HEK293 (cell line): ENCODE data around the gene USP37.

Experiments
- GFI1B ChIP-seq: fragments of 450-650 bp; formaldehyde crosslinking; IDR thresholded peaks from 2 replicates; pipeline ENCODE4 v1.5.1; 2016; ENCODE audit warnings: missing biosample characterization, missing genetic modification characterization
- GLI2 ChIP-seq: fragments of 450-650 bp; formaldehyde crosslinking; IDR thresholded peaks from 2 replicates; pipeline ENCODE4; 2017; ENCODE audit warnings: missing biosample characterization, missing genetic modification characterization, low read depth, borderline replicate concordance
- HIC1 ChIP-seq: fragments of 450-650 bp; formaldehyde crosslinking; IDR thresholded peaks from 2 replicates; pipeline ENCODE4 v1.5.1; 2016; ENCODE audit warnings: missing biosample characterization, missing genetic modification characterization
- INSM2 ChIP-seq: fragments of 450-650 bp; formaldehyde crosslinking; IDR thresholded peaks from 2 replicates; pipeline ENCODE4 v1.5.1; 2016; ENCODE audit warnings: missing biosample characterization, missing genetic modification characterization
- KLF7 ChIP-seq: fragments of 450-650 bp; formaldehyde crosslinking; IDR thresholded peaks from 2 replicates; pipeline ENCODE4 v1.5.1; 2016; ENCODE audit warnings: missing biosample characterization, missing genetic modification characterization, borderline replicate concordance
- MYNN ChIP-seq: fragments of 450-650 bp; formaldehyde crosslinking; IDR thresholded peaks from 2 replicates; pipeline ENCODE4 v1.5.1; 2016; ENCODE audit warnings: missing biosample characterization, missing genetic modification characterization, borderline replicate concordance
- MZF1 ChIP-seq: fragments of 450-650 bp; formaldehyde crosslinking; IDR thresholded peaks from 2 replicates; pipeline ENCODE4 v1.5.1; 2017; ENCODE audit warnings: missing biosample characterization, missing genetic modification characterization, borderline replicate concordance
- PATZ1 ChIP-seq: fragments of 450-650 bp; formaldehyde crosslinking; IDR thresholded peaks from 2 replicates; pipeline ENCODE4 v1.5.1; 2016; ENCODE audit warnings: missing biosample characterization, missing genetic modification characterization
- SP7 ChIP-seq: fragments of 450-650 bp; formaldehyde crosslinking; IDR thresholded peaks from 2 replicates; pipeline ENCODE4 v1.5.1; 2016; ENCODE audit warnings: missing biosample characterization, missing genetic modification characterization
- ZBTB1 ChIP-seq: fragments of 450-650 bp; formaldehyde crosslinking; IDR thresholded peaks from 2 replicates; pipeline ENCODE4 v1.5.1; 2016; ENCODE audit warnings: missing biosample characterization, missing genetic modification characterization
- ZBTB44 ChIP-seq: fragments of 450-650 bp; IDR thresholded peaks from 2 replicates; pipeline ENCODE4 v1.5.1; 2018; ENCODE audit warnings: missing biosample characterization, mild to moderate bottlenecking, missing genetic modification characterization
- ZBTB48 ChIP-seq: fragments of 450-650 bp; formaldehyde crosslinking; IDR thresholded peaks from 2 replicates; pipeline ENCODE4 v1.5.1; 2016; ENCODE audit warnings: missing biosample characterization, missing genetic modification characterization
- ZBTB8A ChIP-seq: fragments of 450-650 bp; formaldehyde crosslinking; IDR thresholded peaks from 2 replicates; pipeline ENCODE4 v1.5.1; 2016; ENCODE audit warnings: missing biosample characterization, missing genetic modification characterization
- ZFHX2 ChIP-seq: fragments of 450-650 bp; formaldehyde crosslinking; conservative IDR thresholded peaks from 2 replicates; pipeline ENCODE4 v1.5.1; 2016; ENCODE audit warnings: missing biosample characterization, missing genetic modification characterization
- ZFP3 ChIP-seq: fragments of 450-650 bp; formaldehyde crosslinking; IDR thresholded peaks from 2 replicates; pipeline ENCODE4 v1.5.1; 2016; ENCODE audit warnings: low read depth, missing biosample characterization, missing genetic modification characterization
- ZNF121 ChIP-seq: fragments of 450-650 bp; formaldehyde crosslinking; IDR thresholded peaks from 2 replicates; pipeline ENCODE4 v1.5.1; 2016; ENCODE audit warnings: missing biosample characterization, missing genetic modification characterization
- ZNF18 ChIP-seq: fragments of 450-650 bp; formaldehyde crosslinking; IDR thresholded peaks from 2 replicates; pipeline ENCODE4 v1.5.1; 2016; ENCODE audit warnings: missing biosample characterization, missing genetic modification characterization
- ZNF211 ChIP-seq: fragments of 450-650 bp; formaldehyde crosslinking; IDR thresholded peaks from 2 replicates; pipeline ENCODE4 v1.5.1; 2016; ENCODE audit warnings: low read depth, missing biosample characterization, missing genetic modification characterization
- ZNF302 ChIP-seq: fragments of 450-650 bp; formaldehyde crosslinking; IDR thresholded peaks from 2 replicates; pipeline ENCODE4 v1.5.1; 2016; ENCODE audit warnings: missing biosample characterization, missing genetic modification characterization, low read depth
- ZNF366 ChIP-seq: fragments of 450-650 bp; formaldehyde crosslinking; conservative IDR thresholded peaks from 2 replicates; pipeline ENCODE4 v1.5.1; 2016; ENCODE audit warnings: missing biosample characterization, missing genetic modification characterization
- ZNF426 ChIP-seq: fragments of 450-650 bp; formaldehyde crosslinking; IDR thresholded peaks from 2 replicates; pipeline ENCODE4 v1.5.1; 2017; ENCODE audit warnings: missing biosample characterization, missing genetic modification characterization, mild to moderate bottlenecking, inconsistent platforms, moderate library complexity
- ZNF529 ChIP-seq: fragments of 450-650 bp; formaldehyde crosslinking; IDR thresholded peaks from 2 replicates; pipeline ENCODE4 v1.5.1; 2017; ENCODE audit warnings: missing genetic modification characterization, missing biosample characterization; ENCODE audit not compliant: insufficient replicate concordance
- ZNF548 ChIP-seq: fragments of 450-650 bp; formaldehyde crosslinking; IDR thresholded peaks from 2 replicates; pipeline ENCODE4 v1.5.1; 2016; ENCODE audit warnings: missing biosample characterization, missing genetic modification characterization
- ZNF558 ChIP-seq: fragments of 450-650 bp; formaldehyde crosslinking; IDR thresholded peaks from 2 replicates; pipeline ENCODE4 v1.5.1; 2016; ENCODE audit warnings: missing biosample characterization, missing genetic modification characterization
- ZNF580 ChIP-seq: fragments of 450-650 bp; formaldehyde crosslinking; IDR thresholded peaks from 2 replicates; pipeline ENCODE4 v1.5.1; 2016; ENCODE audit warnings: missing biosample characterization, missing genetic modification characterization
- ZNF654 ChIP-seq: fragments of 450-650 bp; formaldehyde crosslinking; IDR thresholded peaks from 2 replicates; pipeline ENCODE4 v1.5.1; 2016; ENCODE audit warnings: low read depth, missing biosample characterization, missing genetic modification characterization
- ZNF747 ChIP-seq: fragments of 450-650 bp; formaldehyde crosslinking; IDR thresholded peaks from 2 replicates; pipeline ENCODE4 v1.5.1; 2016; ENCODE audit warnings: missing biosample characterization, missing genetic modification characterization
- ZNF791 ChIP-seq: fragments of 450-650 bp; formaldehyde crosslinking; IDR thresholded peaks from 2 replicates; pipeline ENCODE4 v1.5.1; 2016; ENCODE audit warnings: missing biosample characterization, missing genetic modification characterization
- ZNF830 ChIP-seq: fragments of 450-650 bp; IDR thresholded peaks from 2 replicates; pipeline ENCODE4 v1.5.0; 2018; ENCODE audit warnings: missing biosample characterization, missing genetic modification characterization, low read depth, mild to moderate bottlenecking, moderate library complexity
- ZNF837 ChIP-seq: fragments of 450-650 bp; formaldehyde crosslinking; IDR thresholded peaks from 2 replicates; pipeline ENCODE4 v1.5.1; 2016; ENCODE audit warnings: missing biosample characterization, missing genetic modification characterization
- ZNF843 ChIP-seq: fragments of 450-650 bp; formaldehyde crosslinking; IDR thresholded peaks from 2 replicates; pipeline ENCODE4 v1.5.1; 2016; ENCODE audit warnings: missing biosample characterization, missing genetic modification characterization
- ZSCAN30 ChIP-seq: fragments of 450-650 bp; IDR thresholded peaks from 2 replicates; pipeline ENCODE4 v1.5.1; 2018; ENCODE audit warnings: missing biosample characterization, mild to moderate bottlenecking, missing genetic modification characterization, moderate library complexity

The USP37 gene

GRCh38 chr2:218406209-218406948, 161.8 kb downstream of the USP37 start (continued):
- no peak for TF ChIP-seq ZNF18 (tag by site-specific recombination)
- TF ChIP-seq ZBTB48 (tag by site-specific recombination), result peak; percentile 66; the same call in 1 of the 2 replicates
- no peak for TF ChIP-seq ZNF548 (tag by site-specific recombination)
- TF ChIP-seq ZNF837, result no peak
- no peak for TF ChIP-seq ZNF211 (tag by site-specific recombination)
- TF ChIP-seq MZF1 (tag by site-specific recombination), result no peak
- no peak for TF ChIP-seq ZNF791
- no peak for TF ChIP-seq ZNF121 (tag by site-specific recombination)
- TF ChIP-seq ZBTB1 (tag by site-specific recombination), result no peak
- peak; percentile 49; the same call in 1 of the 2 replicates for TF ChIP-seq ZSCAN30 (tag by site-specific recombination)
- no peak for TF ChIP-seq ZBTB44 (tag by site-specific recombination)
- TF ChIP-seq ZNF366 (tag by site-specific recombination), result no peak
- TF ChIP-seq ZNF558 (tag by site-specific recombination), result no peak
- no peak for TF ChIP-seq GFI1B (tag by site-specific recombination)
- TF ChIP-seq ZNF654 (tag by site-specific recombination), result peak; percentile 60
- peak; percentile 63 for TF ChIP-seq ZBTB8A (tag by site-specific recombination)
- TF ChIP-seq ZFP3 (tag by site-specific recombination), result no peak
- peak; percentile 78 for TF ChIP-seq INSM2 (tag by site-specific recombination)
- no peak for TF ChIP-seq ZNF830 (tag by site-specific recombination)
- TF ChIP-seq ZNF426 (tag by site-specific recombination), result no peak
- no peak for TF ChIP-seq HIC1 (tag by site-specific recombination)
- TF ChIP-seq ZFHX2, result peak; percentile 24
- TF ChIP-seq KLF7 (tag by site-specific recombination), result no peak
- TF ChIP-seq ZNF843, result no peak; the same call in 1 of the 2 replicates
- no peak for TF ChIP-seq ZNF747
- peak; percentile 99 for TF ChIP-seq PATZ1 (tag by site-specific recombination)
- no peak for TF ChIP-seq GLI2
- no peak for TF ChIP-seq ZNF580 (tag by site-specific recombination)
- no peak for TF ChIP-seq ZNF529
- TF ChIP-seq MYNN (tag by site-specific recombination), result no peak
- peak; percentile 43; the same call in 1 of the 2 replicates for TF ChIP-seq SP7 (tag by site-specific recombination)
- no peak for TF ChIP-seq ZNF302 (tag by site-specific recombination)
